GM12878 (cell line): Measurements from ENCODE around the gene MEX3C. TPM values are rescaled to one million over a fixed set of nuclear protein-coding genes. Genes with fewer than 3 reads are reported as not detected.

Experiments
- ATAC-seq: fragments of 200-7000 bp; cut with Tn5 transposase; 3 replicates; pipeline ENCODE4 v1.9.1; 2020; ENCODE audit warnings: mild to moderate bottlenecking, moderate library complexity
- BruUV-seq: library from RNA; stranded (reverse); fragments of 400-500 nt; replicated peaks from 2 replicates; lab custom pipeline; 2021; lab: Mats Ljungman, UMichigan
- CTCF ChIA-PET: fragments of 300-600 bp; sonication (Branson Sonifier 250); formaldehyde crosslinking; extraction: SDS; loops from one replicate; lab custom pipeline; 2021; ENCODE audit warnings: inconsistent platforms; lab: Yijun Ruan, JAX
- POLR2A ChIA-PET: fragments of 350-600 bp; formaldehyde crosslinking; extraction: SDS; loops from one replicate; lab custom pipeline; 2021; ENCODE audit warnings: inconsistent platforms; lab: Charles Lee
- RAD21 ChIA-PET: fragments of 300-600 bp; sonication (Branson Sonifier 250); formaldehyde crosslinking; loops from one replicate; lab custom pipeline; 2023; ENCODE audit warnings: antibody characterized with exemption; ENCODE audit not compliant: unreplicated experiment; lab: Charles Lee
- SMC1A ChIA-PET: fragments of 300-600 bp; sonication (Branson Sonifier 250); formaldehyde crosslinking; loops from one replicate; lab custom pipeline; 2023; ENCODE audit not compliant: unreplicated experiment, uncharacterized antibody; lab: Charles Lee
- DNase-seq: peaks from one replicate; pipeline ENCODE4 v3.0.0-alpha.2; 2011; ENCODE audit warnings: low read depth, low spot score
- FAIRE-seq: peaks from 3 replicates; lab custom pipeline; 2011; peaks lifted over from hg19 to GRCh38; lab: Jason Lieb, UNC
- H2AFZ ChIP-seq: 2 replicates; pipeline ENCODE4 v1.6.0; 2011; ENCODE audit warnings: low read depth, low read length, control low read depth; ENCODE audit not compliant: control insufficient read depth
- H3K27ac ChIP-seq: 2 replicates; pipeline ENCODE4 v1.5.1; 2011; ENCODE audit warnings: control low read depth; ENCODE audit not compliant: control insufficient read depth, insufficient read depth
- H3K27me3 ChIP-seq, 2 experiments: replicated peaks in 1 of 2; 2 replicates each; pipeline versions ENCODE4 v1.6.0 to v1.6.1; 2011; ENCODE audit warnings: low read length in 1 of 2; ENCODE audit not compliant: control insufficient read depth in 2 of 2, insufficient read depth in 2 of 2
- H3K36me3 ChIP-seq, 2 experiments: 2 replicates each; pipeline ENCODE4 v1.5.1; 2011; ENCODE audit warnings: low read length in 1 of 2; ENCODE audit not compliant: control insufficient read depth in 2 of 2, insufficient read depth in 2 of 2
- H3K4me1 ChIP-seq: 2 replicates; pipeline ENCODE4 v1.6.1; 2011; ENCODE audit warnings: mild to moderate bottlenecking, low read length, moderate library complexity, mixed read lengths; ENCODE audit not compliant: control insufficient read depth, insufficient read depth
- H3K4me2 ChIP-seq: 2 replicates; pipeline ENCODE4 v1.6.0; 2011; ENCODE audit warnings: control low read depth; ENCODE audit not compliant: control insufficient read depth, insufficient read depth
- H3K4me3 ChIP-seq: fragments of 200-600 bp; sonication (generic); 2 replicates; pipeline ENCODE4 v1.5.1; 2016
- H3K79me2 ChIP-seq: 2 replicates; pipeline ENCODE4 v1.6.0; 2011; ENCODE audit warnings: low read length; ENCODE audit not compliant: control insufficient read depth, insufficient read depth
- H3K9ac ChIP-seq: 2 replicates; pipeline ENCODE4 v1.8.0; 2011; ENCODE audit warnings: low read length, control low read depth, mixed read lengths; ENCODE audit not compliant: control insufficient read depth, insufficient read depth
- H3K9me3 ChIP-seq: replicated peaks from 3 replicates; pipeline ENCODE4 v1.5.1; 2011; ENCODE audit warnings: mild to moderate bottlenecking, low read length; ENCODE audit not compliant: control insufficient read depth, insufficient read depth
- H4K20me1 ChIP-seq: 2 replicates; pipeline ENCODE4 v1.6.0; 2011; ENCODE audit not compliant: control insufficient read depth, insufficient read depth
- BHLHE40 ChIP-seq, 2 experiments: fragments of 450-650 bp in 1 of 2; IDR thresholded peaks; 2 replicates each; pipeline ENCODE4 v1.6.1; 2011 to 2017; ENCODE audit warnings: low read depth in 2 of 2, borderline replicate concordance in 1 of 2, improper control_type of control experiment in 1 of 2, low read length in 1 of 2, mild to moderate bottlenecking in 1 of 2
- CEBPB ChIP-seq, 2 experiments: fragments of 150-350 bp in 1 of 2; IDR thresholded peaks; 2 replicates each; pipeline ENCODE4 v1.6.1; 2012 to 2014; ENCODE audit warnings: low read depth in 2 of 2, low read length in 2 of 2, borderline replicate concordance in 1 of 2, inconsistent platforms in 1 of 2
- CREB1 ChIP-seq: IDR thresholded peaks from 2 replicates; pipeline ENCODE4 v1.6.1; 2012; ENCODE audit warnings: low read depth, mild to moderate bottlenecking, inconsistent platforms
- EGR1 ChIP-seq, 2 experiments: IDR thresholded peaks; 1 replicate in 1 of 2; 2 replicates in 1 of 2; pipeline ENCODE4 v1.6.1; 2011 to 2012; ENCODE audit warnings: low read depth in 2 of 2, low read length in 2 of 2, borderline replicate concordance in 1 of 2, mild to moderate bottlenecking in 1 of 2, moderate library complexity in 1 of 2
- MEF2A ChIP-seq: IDR thresholded peaks from 2 replicates; pipeline ENCODE4 v1.6.1; 2011; ENCODE audit warnings: low read depth, mild to moderate bottlenecking, low read length, moderate library complexity; ENCODE audit not compliant: insufficient read depth
- REST ChIP-seq: IDR thresholded peaks from 2 replicates; pipeline ENCODE4 v1.6.1; 2012; ENCODE audit warnings: mild to moderate bottlenecking, low read depth, low read length
- WGBS: methylation state at CpG from one replicate; pipeline ENCODE4 v1.1.6; 2016; ENCODE audit warnings: low lambda C conversion rate; ENCODE audit not compliant: insufficient replicate concordance, insufficient coverage; ENCODE audit errors: missing lambda C conversion rate; 5-methylcytosine and 5-hydroxymethylcytosine counted together
- in situ Hi-C: fragments of 300-500 bp; cut with MboI; formaldehyde crosslinking; loops from 9 replicates; pipeline ENCODE4 v1.14.3; 2018; ENCODE audit warnings: mixed read lengths
- intact Hi-C: fragments of 100-400 bp; cut with micrococcal nuclease; formaldehyde crosslinking; loops from one replicate; pipeline ENCODE4 v1.14.2; 2022; ENCODE audit not compliant: unreplicated experiment
- polyA plus RNA-seq, 11 experiments: library from polyadenylated mRNA; depleted of rRNA in 4 of 11; unstranded in 6 of 11; stranded (reverse) in 5 of 11; fragments of >200 nt; fragmentation: Nextera tagmentation in 4 of 11; fragmentation: Illumina TruSeq in 1 of 11; extraction: Ambion mirVana in 4 of 11; extraction: Trizol in 1 of 11; gene quantifications; 1 replicate in 1 of 11; 2 replicates in 10 of 11; pipeline versions ENCODE4 v1.2.1 to v1.2.3, GENCODE V29; 2011 to 2016; ENCODE audit warnings: inconsistent platforms in 2 of 11, missing spikeins in 2 of 11, low read depth in 1 of 11
- total RNA-seq, 4 experiments: library from RNA; depleted of rRNA in 3 of 4; stranded (reverse); fragments of >200 nt in 3 of 4; fragmentation: Illumina TruSeq in 1 of 4; extraction: Trizol in 1 of 4; gene quantifications; 2 replicates each; pipeline versions ENCODE4 v1.2.1 to v1.2.3, GENCODE V29; 2013 to 2021
- TF ChIP-seq, protein P1 (sequence below): fragments of 450-650 bp; IDR thresholded peaks from 2 replicates; pipeline ENCODE4 v1.6.1; 2016; ENCODE audit warnings: mild to moderate bottlenecking
- TF ChIP-seq, protein P2 (sequence below): fragments of 450-650 bp; IDR thresholded peaks from 2 replicates; pipeline ENCODE4 v1.6.1; 2017; ENCODE audit warnings: antibody characterized with exemption, mild to moderate bottlenecking, moderate library complexity

Gene MEX3C
- total and polyA plus RNA-seq, 10 of the 15 experiments (the other 5 are each of a cell fraction or from before 2014, with no cell fraction given): 6.7 to 48.8 (median 21.3) TPM

DNA sequence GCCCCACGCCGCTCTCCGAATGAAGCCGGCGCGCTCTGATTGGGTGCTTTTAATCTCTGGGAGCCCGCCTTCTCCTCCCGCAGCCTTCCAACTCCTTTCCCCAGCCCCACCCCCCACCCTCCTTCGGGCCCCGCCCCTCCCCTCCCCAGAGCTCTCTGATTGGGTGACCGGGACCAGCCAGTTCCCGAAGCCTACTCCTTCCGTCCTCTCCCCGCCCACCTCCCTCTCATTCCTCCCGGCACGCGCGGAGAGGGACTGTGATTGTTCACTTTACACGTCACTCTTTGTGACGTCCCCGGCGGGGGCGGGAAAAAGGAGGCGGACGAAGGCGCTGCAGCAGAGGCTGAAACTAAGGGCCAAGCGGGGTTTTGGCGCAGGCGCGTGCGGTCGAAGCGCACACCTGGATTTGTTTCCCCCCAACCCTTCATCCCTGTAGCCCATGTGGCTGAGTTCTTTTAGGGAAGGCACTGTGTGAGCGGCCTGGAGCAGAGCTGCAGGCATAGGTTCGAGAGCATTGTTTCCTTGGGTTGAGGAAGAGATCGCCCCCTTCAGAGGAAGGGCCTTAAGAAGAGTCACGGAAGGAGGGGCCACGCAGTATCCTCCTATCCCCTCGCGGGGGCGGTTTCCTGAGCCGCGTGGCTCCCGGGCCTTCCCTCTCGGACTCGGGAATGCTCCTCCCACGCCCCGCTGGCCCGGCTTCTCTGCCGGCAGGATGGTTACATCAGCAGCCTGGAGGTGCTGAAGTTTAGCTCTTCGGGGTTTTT, at the start of gene MEX3C (continued):
- TF ChIP-seq, protein P1, sequence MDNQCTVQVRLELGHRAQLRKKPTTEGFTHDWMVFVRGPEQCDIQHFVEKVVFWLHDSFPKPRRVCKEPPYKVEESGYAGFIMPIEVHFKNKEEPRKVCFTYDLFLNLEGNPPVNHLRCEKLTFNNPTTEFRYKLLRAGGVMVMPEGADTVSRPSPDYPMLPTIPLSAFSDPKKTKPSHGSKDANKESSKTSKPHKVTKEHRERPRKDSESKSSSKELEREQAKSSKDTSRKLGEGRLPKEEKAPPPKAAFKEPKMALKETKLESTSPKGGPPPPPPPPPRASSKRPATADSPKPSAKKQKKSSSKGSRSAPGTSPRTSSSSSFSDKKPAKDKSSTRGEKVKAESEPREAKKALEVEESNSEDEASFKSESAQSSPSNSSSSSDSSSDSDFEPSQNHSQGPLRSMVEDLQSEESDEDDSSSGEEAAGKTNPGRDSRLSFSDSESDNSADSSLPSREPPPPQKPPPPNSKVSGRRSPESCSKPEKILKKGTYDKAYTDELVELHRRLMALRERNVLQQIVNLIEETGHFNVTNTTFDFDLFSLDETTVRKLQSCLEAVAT: peak; percentile 73
- TF ChIP-seq EGR1 (IDR thresholded peaks at IDR 0.05; ENCODE audit: borderline replicate concordance in 1 of 2, low read depth in 2 of 2, low read length in 2 of 2) (peak in 1 of 2 experiments; percentile 92; a peak in 2 of 3 replicates), BHLHE40 (IDR thresholded peaks at IDR 0.05; ENCODE audit: borderline replicate concordance in 1 of 2, low read depth in 2 of 2, low read length in 1 of 2) (peak; percentile 96 to 98)
- TF ChIP-seq, all 136 proteins: peak for 53

DNA sequence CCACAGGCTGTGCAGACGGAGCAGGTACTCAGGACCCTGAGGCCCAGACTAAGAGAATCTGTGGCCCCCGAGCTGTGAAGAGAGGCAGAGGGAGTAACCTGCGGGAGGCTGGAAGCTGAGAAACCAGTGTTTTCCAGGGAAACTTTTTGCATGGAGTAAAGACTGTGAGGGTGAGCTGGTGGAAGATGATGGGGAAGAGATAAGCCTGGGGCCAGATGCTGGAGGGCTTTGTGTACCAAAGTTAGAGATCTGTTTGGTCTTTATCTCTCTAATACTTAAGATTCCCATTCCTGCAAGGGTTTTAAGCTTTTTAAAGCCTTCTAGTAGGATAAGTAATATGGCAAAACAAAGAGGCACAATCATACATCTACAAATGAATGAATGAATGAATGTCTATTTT, 43.7 kb upstream of the MEX3C start:
- in situ Hi-C loops: no loop called here
- H3K9ac ChIP-seq: no peak overlapping the region
- SMC1A ChIA-PET: interaction anchor here (0.6 to 1.2 kb wide), 4 partner anchors 8 to 213 kb away, joined by 3 read pairs; no protein-coding TSS in a partner anchor
- H3K4me3 ChIP-seq: no peak overlapping the region
- ATAC-seq: no peak
- H2AFZ ChIP-seq: no peak overlapping the region
- H3K27ac ChIP-seq: no peak overlapping the region
- CTCF ChIA-PET: no interaction called here
- H4K20me1 ChIP-seq: no peaks in the 10 kb centered on the region
- RAD21 ChIA-PET: no interaction called here
- no peak for DNase-seq
- POLR2A ChIA-PET: interaction anchor here (0.6 kb wide), 1 partner anchor 54 kb away, joined by 3 read pairs; no protein-coding TSS in a partner anchor
- H3K4me1 ChIP-seq: no peaks in the 10 kb centered on the region
- no peak for FAIRE-seq
- H3K4me2 ChIP-seq: no peak overlapping the region
- BruUV-seq: no TSS peak
- no peaks in the 10 kb centered on the region for H3K9me3 ChIP-seq
- 47% methylated on average over 3 of the region's 3 CpGs for WGBS
- intact Hi-C loops: no loop called here
- no peaks in the 10 kb centered on the region for H3K79me2 ChIP-seq
- no peaks in the 10 kb centered on the region for H3K27me3 ChIP-seq
- H3K36me3 ChIP-seq: no peaks in the 10 kb centered on the region
- TF ChIP-seq CREB1 (no peak), CEBPB (IDR thresholded peaks at IDR 0.05; ENCODE audit: borderline replicate concordance in 1 of 2, low read depth in 2 of 2, low read length in 2 of 2) (no peak), MEF2A (no peak), REST (no peak)
- TF ChIP-seq, protein P2, sequence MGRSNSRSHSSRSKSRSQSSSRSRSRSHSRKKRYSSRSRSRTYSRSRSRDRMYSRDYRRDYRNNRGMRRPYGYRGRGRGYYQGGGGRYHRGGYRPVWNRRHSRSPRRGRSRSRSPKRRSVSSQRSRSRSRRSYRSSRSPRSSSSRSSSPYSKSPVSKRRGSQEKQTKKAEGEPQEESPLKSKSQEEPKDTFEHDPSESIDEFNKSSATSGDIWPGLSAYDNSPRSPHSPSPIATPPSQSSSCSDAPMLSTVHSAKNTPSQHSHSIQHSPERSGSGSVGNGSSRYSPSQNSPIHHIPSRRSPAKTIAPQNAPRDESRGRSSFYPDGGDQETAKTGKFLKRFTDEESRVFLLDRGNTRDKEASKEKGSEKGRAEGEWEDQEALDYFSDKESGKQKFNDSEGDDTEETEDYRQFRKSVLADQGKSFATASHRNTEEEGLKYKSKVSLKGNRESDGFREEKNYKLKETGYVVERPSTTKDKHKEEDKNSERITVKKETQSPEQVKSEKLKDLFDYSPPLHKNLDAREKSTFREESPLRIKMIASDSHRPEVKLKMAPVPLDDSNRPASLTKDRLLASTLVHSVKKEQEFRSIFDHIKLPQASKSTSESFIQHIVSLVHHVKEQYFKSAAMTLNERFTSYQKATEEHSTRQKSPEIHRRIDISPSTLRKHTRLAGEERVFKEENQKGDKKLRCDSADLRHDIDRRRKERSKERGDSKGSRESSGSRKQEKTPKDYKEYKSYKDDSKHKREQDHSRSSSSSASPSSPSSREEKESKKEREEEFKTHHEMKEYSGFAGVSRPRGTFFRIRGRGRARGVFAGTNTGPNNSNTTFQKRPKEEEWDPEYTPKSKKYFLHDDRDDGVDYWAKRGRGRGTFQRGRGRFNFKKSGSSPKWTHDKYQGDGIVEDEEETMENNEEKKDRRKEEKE: no peak
- TF ChIP-seq, protein P1: no peak
